Activated CD8-positive, alpha-beta memory T cell treated with anti-CD3 and anti-CD28 coated beads, Interleukin-2, amount 50 U/mL, for 4 hours (primary cell): ENCODE results near the gene PCDHGA1.
"Not testable (repeated sequence)": the region's sequence is repeated elsewhere in the genome, so short reads cannot be mapped to it uniquely, and the experiment has no call there.

Experiments used
- DNase-seq: peaks from one replicate; pipeline ENCODE4 v3.0.0-alpha.2; 2020

Gene PCDHGA1

DNA sequence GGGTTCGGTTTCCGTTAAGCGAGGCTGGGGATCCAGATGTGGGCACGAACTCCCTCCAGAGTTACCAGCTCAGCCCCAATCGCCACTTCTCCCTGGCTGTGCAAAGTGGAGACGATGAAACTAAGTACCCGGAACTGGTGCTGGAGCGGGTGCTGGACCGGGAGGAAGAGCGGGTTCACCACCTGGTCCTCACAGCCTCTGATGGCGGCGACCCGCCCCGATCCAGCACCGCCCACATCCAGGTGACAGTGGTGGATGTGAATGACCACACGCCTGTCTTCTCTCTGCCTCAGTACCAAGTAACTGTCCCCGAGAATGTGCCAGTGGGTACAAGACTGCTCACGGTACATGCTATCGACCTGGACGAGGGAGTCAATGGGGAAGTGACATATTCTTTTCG lies 53.0 kb downstream of the PCDHGA1 start:
- no peak for DNase-seq

DNA sequence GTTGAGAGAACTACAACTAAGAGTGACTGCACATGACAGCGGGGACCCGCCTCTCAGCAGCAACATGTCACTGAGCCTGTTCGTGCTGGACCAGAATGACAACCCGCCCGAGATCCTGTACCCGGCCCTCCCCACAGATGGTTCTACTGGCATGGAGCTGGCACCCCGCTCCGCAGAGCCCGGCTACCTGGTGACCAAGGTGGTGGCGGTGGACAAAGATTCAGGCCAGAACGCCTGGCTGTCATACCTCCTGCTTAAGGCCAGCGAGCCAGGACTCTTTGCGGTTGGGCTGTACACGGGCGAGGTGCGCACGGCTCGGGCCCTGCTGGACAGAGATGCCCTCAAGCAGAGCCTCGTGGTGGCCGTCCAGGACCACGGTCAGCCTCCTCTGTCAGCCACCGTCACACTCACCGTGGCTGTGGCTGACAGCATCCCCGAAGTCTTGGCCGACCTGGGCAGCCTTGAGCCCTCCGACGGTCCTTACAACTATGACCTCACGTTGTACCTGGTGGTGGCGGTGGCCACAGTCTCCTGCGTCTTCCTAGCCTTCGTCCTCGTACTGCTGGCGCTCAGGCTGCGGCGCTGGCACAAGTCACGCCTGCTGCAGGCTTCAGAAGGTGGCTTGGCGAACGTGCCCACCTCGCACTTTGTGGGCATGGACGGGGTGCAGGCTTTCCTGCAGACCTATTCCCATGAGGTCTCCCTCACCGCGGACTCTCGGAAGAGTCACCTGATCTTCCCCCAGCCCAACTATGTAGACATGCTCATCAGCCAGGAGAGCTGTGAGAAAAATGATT lies 54.4 kb downstream of the PCDHGA1 start:
- DNase-seq, result no peak

DNA sequence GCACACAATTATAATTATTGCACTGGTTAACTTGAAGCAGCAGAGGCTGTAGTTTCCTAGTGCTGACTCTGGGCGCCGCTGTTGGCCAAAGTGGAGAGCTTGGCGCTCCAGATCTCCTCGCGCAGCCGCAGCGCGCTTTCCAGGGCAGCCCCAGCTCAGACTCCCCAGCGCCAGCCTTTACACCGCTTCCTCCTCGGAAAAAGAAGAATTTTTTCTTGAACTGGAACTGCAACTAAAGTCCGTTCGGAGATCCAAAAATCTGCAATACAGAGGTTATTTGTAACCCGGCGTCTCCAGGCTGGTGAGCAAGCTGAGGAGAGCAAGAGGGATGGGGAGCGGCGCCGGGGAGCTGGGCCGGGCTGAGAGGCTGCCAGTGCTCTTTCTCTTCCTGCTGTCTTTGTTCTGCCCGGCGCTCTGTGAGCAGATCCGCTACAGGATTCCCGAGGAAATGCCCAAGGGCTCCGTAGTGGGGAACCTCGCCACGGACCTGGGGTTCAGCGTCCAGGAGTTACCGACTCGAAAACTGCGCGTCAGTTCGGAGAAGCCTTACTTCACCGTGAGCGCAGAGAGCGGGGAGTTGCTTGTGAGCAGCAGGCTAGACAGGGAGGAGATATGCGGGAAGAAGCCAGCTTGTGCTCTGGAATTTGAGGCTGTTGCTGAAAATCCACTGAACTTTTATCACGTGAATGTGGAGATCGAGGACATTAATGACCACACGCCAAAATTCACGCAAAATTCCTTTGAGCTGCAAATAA lies 57.4 kb downstream of the PCDHGA1 start, which contains the start of gene PCDHGB4:
TSS of gene PCDHGB4 (plus strand) at position 142 of the 755 bp plus-strand sequence. CDS start at position 329, 187 bp downstream.
- not testable (repeated sequence) for DNase-seq

DNA sequence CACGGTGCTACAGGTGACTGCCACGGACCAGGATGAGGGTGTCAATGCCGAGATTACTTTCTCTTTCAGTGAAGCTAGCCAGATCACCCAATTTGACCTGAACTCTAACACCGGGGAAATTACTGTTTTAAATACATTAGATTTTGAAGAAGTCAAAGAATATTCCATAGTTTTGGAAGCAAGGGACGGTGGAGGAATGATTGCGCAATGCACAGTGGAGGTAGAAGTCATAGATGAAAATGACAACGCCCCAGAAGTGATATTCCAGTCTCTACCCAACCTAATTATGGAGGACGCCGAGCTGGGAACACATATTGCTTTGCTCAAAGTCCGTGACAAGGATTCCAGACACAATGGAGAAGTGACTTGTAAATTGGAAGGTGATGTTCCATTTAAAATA lies 58.3 kb downstream of the PCDHGA1 start:
- no peak for DNase-seq

DNA sequence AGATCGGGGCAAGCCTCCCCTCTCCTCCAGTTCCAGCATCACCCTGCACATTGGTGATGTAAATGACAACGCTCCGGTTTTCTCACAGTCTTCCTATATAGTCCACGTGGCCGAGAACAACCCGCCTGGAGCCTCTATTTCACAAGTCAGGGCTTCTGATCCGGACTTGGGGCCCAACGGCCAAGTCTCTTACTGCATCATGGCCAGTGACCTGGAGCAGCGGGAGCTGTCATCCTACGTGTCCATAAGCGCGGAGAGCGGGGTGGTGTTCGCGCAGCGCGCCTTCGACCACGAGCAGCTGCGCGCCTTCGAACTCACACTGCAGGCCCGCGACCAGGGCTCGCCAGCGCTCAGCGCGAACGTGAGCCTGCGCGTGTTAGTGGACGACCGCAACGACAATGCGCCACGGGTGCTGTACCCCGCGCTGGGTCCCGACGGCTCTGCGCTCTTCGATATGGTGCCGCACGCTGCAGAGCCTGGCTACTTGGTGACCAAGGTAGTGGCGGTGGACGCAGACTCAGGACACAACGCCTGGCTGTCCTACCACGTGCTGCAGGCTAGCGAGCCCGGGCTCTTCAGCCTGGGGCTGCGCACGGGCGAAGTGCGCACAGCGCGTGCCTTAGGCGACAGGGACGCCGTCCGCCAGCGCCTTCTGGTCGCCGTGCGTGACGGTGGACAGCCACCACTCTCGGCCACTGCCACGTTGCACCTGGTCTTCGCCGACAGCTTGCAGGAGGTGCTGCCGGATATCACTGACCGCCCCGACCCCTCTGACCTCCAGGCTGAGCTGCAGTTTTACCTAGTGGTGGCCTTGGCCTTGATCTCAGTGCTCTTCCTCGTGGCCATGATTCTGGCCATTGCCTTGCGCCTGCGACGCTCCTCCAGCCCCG lies 59.1 kb downstream of the PCDHGA1 start:
- DNase-seq, result no peak

DNA sequence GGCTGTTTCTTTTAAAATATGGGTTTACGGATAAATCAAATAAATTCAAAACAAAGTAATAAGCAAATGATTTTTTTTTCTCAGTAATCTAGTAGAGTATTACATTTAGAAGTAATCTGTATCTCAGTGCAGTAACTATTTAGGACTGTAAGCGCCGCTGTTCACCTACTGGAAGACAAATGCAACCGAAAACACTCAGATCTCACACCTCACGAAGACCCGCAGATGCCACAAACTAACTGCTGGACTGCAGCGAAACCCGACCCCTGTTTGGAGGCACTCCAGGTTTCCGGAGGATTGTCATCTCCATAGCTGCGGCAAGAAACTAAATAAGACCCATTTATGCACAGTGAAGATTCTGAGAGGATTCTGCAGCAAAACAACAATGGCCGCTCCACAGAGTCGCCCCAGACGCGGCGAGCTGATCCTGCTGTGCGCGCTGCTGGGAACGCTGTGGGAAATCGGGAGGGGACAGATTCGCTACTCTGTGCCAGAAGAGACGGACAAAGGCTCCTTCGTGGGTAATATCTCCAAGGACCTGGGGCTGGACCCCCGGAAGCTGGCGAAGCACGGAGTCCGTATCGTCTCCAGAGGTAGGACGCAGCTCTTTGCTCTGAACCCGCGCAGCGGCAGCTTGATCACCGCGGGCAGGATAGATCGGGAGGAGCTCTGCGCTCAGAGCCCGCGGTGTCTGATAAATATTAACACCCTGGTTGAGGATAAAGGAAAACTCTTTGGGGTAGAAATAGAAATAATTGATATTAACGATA lies 62.3 kb downstream of the PCDHGA1 start, which contains the start of gene PCDHGA8:
TSS of gene PCDHGA8 (plus strand) at position 205 of the 770 bp plus-strand sequence. CDS start at position 386, 181 bp downstream.
- DNase-seq, result no peak

DNA sequence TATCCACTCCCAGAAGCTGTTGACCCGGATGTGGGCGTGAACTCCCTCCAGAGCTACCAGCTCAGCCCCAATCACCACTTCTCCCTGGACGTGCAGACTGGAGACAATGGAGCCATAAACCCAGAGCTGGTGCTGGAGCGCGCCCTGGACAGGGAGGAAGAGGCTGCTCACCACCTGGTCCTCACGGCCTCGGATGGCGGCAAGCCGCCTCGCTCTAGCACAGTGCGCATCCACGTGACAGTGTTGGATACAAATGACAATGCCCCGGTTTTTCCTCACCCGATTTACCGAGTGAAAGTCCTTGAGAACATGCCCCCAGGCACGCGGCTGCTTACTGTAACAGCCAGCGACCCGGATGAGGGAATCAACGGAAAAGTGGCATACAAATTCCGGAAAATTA lies 63.0 kb downstream of the PCDHGA1 start:
- DNase-seq, result no peak

DNA sequence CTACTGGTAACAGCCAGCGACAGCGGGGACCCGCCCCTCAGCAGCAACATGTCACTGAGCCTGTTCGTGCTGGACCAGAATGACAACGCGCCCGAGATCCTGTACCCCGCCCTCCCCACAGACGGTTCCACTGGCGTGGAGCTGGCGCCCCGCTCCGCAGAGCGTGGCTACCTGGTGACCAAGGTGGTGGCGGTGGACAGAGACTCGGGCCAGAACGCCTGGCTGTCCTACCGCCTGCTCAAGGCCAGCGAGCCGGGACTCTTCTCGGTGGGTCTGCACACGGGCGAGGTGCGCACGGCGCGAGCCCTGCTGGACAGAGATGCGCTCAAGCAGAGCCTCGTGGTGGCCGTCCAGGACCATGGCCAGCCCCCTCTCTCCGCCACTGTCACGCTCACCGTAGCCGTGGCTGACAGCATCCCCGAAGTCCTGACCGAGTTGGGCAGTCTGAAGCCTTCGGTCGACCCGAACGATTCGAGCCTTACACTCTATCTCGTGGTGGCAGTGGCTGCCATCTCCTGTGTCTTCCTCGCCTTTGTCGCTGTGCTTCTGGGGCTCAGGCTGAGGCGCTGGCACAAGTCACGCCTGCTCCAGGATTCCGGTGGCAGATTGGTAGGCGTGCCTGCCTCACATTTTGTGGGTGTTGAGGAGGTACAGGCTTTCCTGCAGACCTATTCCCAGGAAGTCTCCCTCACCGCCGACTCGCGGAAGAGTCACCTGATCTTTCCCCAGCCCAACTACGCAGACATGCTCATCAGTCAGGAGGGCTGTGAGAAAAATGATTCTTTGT lies 64.3 kb downstream of the PCDHGA1 start:
- not testable (repeated sequence) for DNase-seq

DNA sequence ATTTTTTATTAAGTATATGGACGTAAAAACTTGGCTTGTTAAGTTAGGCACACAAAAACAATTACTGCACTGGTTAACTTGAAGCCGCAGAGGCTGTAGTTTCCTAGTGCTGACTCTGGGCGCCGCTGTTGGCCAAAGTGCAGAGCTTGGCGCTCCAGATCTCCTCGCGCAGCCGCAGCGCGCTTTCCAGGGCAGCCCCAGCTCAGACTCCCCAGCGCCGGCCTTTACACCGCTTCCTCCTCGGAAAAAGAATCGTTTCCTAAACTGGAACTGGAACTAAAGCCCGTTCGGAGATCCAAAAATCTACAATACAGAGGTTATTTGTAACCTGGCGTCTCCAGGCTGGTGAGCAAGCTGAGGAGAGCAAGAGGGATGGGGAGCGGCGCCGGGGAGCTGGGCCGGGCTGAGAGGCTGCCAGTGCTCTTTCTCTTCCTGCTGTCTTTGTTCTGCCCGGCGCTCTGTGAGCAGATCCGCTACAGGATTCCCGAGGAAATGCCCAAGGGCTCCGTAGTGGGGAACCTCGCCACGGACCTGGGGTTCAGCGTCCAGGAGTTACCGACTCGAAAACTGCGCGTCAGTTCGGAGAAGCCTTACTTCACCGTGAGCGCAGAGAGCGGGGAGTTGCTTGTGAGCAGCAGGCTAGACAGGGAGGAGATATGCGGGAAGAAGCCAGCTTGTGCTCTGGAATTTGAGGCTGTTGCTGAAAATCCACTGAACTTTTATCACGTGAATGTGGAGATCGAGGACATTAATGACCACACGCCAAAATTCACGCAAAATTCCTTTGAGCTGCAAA lies 67.6 kb downstream of the PCDHGA1 start, which contains the start of gene PCDHGB5:
TSS of gene PCDHGB5 (plus strand) at position 192 of the 796 bp plus-strand sequence. CDS start at position 373, 181 bp downstream.
- not testable (repeated sequence) for DNase-seq

DNA sequence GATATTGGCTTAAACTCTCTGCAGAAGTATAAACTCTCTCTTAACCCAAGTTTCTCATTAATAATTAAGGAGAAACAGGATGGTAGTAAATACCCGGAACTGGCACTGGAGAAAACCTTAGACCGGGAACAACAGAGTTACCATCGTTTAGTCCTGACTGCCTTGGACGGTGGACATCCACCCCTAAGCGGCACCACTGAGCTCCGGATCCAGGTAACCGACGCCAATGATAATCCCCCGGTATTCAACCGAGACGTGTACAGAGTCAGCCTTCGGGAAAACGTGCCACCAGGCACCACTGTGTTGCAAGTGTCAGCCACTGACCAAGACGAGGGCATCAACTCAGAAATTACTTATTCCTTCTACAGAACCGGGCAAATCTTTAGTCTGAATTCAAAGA lies 68.3 kb downstream of the PCDHGA1 start:
- no peak for DNase-seq

DNA sequence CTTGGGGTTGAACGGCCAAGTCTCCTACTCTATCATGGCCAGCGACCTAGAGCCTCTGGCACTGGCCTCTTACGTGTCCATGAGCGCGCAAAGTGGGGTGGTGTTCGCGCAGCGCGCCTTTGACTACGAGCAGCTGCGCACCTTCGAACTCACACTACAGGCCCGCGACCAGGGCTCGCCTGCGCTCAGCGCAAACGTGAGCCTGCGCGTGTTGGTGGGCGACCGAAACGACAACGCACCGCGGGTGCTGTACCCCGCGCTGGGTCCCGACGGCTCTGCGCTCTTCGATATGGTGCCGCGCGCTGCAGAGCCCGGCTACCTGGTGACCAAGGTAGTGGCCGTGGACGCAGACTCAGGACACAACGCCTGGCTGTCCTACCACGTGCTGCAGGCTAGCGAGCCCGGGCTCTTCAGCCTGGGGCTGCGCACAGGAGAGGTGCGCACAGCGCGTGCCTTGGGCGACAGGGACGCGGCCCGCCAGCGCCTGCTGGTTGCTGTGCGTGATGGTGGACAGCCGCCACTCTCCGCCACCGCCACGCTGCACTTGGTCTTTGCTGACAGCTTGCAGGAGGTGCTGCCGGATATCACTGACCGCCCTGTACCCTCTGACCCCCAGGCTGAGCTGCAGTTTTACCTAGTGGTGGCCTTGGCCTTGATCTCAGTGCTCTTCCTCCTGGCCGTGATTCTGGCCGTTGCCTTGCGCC lies 69.4 kb downstream of the PCDHGA1 start:
- DNase-seq, result no peak

DNA sequence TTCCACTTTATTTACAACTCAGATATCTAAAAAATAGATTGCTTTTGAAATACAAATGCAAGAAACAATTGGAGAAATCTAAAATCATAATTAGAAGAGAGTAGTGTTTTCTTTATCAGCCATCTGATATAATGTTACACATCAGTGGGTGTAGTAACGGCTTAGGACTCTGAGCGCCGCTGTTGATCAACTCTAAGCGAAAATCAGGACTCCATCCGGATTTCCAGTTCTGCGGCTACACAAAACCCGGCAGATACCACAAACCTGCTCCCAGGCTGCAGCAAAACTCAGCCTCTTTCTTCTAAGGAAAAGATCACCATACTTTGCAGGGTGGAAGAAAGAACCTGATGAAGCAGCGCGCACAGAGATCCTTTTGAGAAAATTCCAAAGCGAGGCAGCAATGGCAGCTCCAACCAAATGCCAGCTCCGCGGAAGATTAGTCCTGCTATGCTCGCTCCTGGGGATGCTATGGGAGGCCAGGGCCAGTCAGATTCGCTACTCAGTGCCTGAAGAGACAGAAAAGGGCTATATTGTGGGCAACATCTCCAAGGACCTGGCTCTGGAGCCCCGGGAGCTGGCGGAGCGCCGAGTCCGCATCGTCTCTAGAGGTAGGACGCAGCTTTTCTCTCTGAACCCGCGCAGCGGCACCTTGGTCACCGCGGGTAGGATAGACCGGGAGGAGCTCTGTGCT lies 72.4 kb downstream of the PCDHGA1 start, which contains the start of gene PCDHGA9:
TSS of gene PCDHGA9 (plus strand) at position 226 of the 691 bp plus-strand sequence. CDS start at position 401, 175 bp downstream.
- no peak for DNase-seq

DNA sequence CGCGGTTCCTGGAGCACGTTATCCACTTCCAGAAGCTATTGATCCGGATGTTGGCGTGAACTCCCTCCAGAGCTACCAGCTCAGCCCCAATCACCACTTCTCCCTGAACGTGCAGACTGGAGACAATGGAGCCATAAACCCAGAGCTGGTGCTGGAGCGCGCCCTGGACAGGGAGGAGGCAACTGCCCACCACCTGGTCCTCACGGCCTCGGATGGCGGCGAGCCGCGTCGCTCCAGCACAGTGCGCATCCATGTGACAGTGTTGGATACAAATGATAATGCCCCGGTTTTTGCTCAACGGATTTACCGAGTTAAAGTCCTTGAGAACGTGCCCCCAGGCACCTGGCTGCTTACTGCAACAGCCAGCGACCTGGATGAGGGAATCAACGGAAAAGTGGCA lies 73.1 kb downstream of the PCDHGA1 start:
- no peak for DNase-seq

DNA sequence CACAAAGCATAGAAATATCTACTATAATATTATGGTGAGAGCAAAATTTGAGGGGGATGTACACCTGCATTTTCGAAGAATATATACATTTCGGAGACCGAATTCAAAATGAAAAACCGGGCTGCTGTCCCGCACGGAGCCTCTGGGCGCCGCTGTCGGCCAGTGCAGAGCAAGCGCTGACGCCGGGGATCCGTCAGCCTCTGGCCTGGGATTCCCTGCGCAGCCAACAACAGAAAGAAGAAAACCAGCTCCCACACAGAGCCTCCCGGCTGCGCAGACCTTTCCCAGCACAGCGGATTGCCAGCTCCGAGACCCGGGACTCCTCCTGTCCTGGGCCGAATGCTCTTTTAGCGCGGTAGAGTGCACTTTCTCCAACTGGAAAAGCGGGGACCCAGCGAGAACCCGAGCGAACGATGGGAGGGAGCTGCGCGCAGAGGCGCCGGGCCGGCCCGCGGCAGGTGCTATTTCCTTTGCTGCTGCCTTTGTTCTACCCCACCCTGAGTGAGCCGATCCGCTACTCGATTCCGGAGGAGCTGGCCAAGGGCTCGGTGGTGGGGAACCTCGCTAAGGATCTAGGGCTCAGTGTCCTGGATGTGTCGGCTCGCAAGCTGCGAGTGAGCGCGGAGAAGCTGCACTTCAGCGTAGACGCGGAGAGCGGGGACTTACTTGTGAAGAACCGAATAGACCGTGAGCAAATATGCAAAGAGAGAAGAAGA lies 77.6 kb downstream of the PCDHGA1 start, which contains the start of gene PCDHGB6:
TSS of gene PCDHGB6 (plus strand) at position 232 of the 716 bp plus-strand sequence. CDS start at position 414, 182 bp downstream.
- DNase-seq, result not testable (repeated sequence)

DNA sequence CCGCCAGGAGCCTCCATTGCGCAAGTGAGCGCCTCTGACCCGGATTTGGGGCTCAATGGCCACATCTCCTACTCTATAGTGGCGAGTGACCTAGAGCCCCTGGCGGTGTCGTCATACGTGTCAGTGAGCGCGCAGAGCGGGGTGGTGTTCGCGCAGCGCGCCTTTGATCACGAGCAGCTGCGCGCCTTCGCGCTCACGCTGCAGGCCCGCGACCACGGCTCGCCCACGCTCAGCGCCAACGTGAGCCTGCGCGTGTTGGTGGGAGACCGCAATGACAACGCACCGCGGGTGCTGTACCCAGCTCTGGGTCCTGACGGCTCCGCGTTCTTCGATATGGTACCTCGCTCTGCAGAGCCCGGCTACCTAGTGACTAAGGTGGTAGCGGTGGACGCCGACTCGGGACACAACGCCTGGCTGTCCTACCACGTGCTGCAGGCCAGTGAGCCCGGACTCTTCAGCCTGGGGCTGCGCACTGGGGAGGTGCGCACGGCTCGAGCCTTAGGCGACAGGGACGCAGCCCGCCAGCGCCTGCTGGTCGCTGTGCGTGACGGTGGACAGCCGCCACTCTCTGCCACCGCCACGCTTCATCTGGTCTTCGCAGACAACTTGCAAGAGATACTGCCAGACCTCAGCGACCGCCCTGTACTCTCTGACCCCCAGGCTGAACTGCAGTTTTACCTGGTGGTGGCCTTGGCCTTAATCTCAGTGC lies 79.4 kb downstream of the PCDHGA1 start:
- DNase-seq, result no peak

DNA sequence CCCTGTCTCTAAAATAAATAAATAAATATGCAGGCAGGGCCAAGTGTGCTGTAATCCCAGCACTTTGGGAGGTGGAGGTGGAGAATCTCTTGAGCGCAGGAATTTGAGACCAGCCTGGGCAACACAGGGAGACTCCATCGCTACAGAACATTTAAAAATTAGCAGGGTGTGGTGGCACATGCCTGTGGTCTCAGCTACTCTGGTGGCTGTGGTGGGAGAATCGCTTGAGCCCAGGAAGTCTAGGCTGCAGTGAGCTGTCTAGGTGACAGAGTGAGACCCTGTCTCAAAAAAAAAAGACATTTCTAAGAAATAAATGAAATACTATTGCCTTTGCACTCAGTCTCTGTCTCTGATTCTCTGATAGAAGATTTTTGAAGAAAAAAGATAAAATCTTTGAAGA lies 81.3 kb downstream of the PCDHGA1 start:
- no peak for DNase-seq

DNA sequence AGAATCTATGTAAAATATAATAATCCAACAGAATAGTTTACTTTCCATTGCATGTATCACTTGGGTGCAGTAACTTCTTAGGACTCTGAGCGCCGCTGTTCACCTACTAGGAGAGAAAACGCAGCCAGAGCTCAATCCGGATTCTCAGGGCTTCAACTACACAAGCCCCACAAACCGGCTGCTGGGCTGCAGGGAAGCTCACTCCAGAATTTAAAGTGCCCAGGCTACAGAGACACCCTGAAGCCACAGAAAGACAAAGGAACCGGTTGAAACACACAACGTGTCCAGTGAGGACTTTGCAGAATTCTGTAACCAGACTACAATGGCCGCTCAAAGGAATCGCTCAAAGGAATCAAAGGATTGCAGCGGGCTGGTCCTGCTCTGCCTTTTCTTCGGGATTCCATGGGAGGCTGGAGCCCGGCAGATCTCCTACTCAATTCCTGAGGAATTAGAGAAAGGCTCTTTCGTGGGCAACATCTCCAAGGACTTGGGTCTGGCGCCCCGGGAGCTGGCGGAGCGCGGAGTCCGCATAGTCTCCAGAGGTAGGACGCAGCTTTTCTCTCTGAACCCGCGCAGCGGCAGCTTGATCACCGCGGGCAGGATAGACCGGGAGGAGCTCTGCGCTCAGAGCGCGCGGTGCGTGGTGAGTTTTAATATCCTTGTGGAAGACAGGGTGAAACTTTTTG lies 82.7 kb downstream of the PCDHGA1 start, which contains the start of gene PCDHGA10:
TSS of gene PCDHGA10 (plus strand) at position 134 of the 686 bp plus-strand sequence. CDS start at position 323, 189 bp downstream.
- peak; percentile 42 for DNase-seq
